H1 (cell line): Measurements from ENCODE around the gene EWSR1. TPM values are rescaled to one million over a fixed set of nuclear protein-coding genes. Genes with fewer than 3 reads are reported as not detected.

Experiments
- CHD1 ChIP-seq: IDR thresholded peaks from 2 replicates; pipeline ENCODE4 v1.6.1; 2012; ENCODE audit warnings: low read depth, low read length, improper control_type of control experiment
- RFX5 ChIP-seq: IDR thresholded peaks from 2 replicates; pipeline ENCODE4 v1.6.1; 2011; ENCODE audit warnings: low read depth, low read length, improper control_type of control experiment, borderline replicate concordance
- SAP30 ChIP-seq: fragments of 300-600 bp; sonication (generic); IDR thresholded peaks from 2 replicates; pipeline ENCODE4 v1.7.1; 2012; ENCODE audit warnings: low read length, moderate library complexity, mild to moderate bottlenecking, inconsistent platforms; ENCODE audit not compliant: insufficient read depth, insufficient replicate concordance
- SP4 ChIP-seq: IDR thresholded peaks from 2 replicates; pipeline ENCODE4 v1.6.1; 2012; ENCODE audit warnings: low read length, inconsistent platforms
- polyA plus RNA-seq, 7 experiments: library from polyadenylated mRNA; depleted of rRNA in 3 of 7; stranded (reverse) in 5 of 7; unstranded in 2 of 7; fragments of >200 nt in 5 of 7; fragments of 200-250 nt in 2 of 7; gene quantifications; 1 replicate in 5 of 7; 2 replicates in 1 of 7; 4 replicates in 1 of 7; pipeline versions ENCODE4 v1.2.1 to v1.2.3, GENCODE V29; 2011 to 2013; ENCODE audit warnings: missing spikeins in 2 of 7, mixed read lengths in 2 of 7
- total RNA-seq: library from RNA; stranded (reverse); fragmentation: NEBNext Ultra II Directional; extraction: Animal tissue kit (Norgen Biotek cat#: 25700); gene quantifications from 2 replicates; pipeline ENCODE4 v1.2.1, GENCODE V29; 2021
- TF ChIP-seq, protein P1 (sequence below): IDR thresholded peaks from 2 replicates; pipeline ENCODE4 v1.6.1; 2012; ENCODE audit warnings: inconsistent platforms

Gene EWSR1
- total and polyA plus RNA-seq, 2 of the 8 experiments (the other 6 are each of a cell fraction or from before 2014, with no cell fraction given): 387 to 930 TPM

DNA sequence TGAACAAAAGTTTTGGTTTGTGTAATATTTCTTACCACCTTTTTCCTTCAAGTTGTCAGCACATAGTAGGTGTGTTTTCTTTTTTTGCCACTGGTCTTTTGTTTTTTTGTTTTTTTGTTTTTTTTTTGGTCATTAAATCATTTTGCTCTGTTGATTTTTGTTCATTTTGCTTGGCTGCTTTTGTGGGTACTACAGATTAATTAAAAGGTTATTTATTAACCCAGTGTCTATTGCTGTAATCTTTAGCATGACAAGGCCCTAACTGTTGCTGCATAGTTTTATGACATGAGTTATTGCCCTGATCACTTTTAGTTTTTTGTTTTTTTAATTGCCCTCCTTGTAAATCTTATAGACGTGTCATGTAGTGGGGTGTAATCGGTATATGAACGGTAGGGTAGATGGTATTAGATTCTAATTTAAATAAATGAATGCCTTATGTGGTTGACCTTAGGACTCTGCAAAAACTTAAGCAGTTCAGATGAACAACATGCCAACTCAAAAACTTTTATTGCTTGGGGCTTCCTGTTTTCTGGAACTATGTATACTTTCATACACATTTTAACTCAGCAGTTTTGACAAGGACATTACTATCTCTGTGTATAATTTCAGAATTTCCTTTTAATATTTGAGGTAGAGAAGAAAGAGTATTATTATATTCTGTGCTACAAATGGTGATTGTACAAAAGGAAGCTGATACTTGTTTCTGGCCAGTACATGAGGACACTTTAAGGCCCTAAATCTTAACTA is 7.9 kb downstream of the EWSR1 start (continued):
- TF ChIP-seq RFX5 (no peak), SP4 (no peak), SAP30 (no peak), CHD1 (no peak)
- TF ChIP-seq, protein P1, sequence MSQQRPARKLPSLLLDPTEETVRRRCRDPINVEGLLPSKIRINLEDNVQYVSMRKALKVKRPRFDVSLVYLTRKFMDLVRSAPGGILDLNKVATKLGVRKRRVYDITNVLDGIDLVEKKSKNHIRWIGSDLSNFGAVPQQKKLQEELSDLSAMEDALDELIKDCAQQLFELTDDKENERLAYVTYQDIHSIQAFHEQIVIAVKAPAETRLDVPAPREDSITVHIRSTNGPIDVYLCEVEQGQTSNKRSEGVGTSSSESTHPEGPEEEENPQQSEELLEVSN: no peak
